Measurements from ENCODE around the gene LIM2.
A peak's percentile ranks its signal among the peaks of the same experiment; 100 is the strongest.

The LIM2 gene

DNA sequence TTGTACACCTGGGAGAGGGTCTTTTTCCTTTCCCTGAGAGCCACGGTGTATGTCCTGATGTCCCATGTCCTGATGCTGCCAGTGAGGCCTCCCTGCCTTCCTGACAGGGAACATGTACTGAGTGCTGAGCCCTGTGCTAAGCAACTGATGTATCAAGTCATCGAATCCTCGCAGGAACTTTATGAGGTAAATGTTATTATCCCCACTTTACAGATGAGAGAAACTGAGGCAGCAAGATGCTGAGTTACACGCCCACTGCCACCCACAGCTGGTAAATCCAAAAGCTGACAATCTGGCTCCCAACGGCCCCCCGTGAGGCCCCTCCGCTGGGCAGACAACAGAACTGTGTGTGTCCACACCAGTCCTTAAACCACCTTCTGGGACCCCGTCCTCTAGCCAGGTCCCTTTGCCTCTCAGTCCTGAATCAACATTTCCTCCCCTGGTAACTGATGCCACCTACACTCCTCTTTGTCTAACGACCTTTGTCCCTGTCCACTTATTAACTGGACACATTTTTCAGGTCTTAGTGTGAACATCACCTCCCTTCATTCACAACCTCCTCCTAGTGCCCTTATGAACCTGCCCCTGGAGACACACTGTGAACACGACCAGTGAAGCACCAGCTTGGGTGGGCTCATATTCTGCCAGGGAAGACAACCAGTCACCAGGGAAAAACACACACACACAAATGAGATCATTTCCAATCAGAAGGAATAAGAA, 40.4 kb downstream of the LIM2 start:
- no peak for DNase-seq
- Mint-ChIP-seq H3K36me3 (ENCODE audit: low read depth) (peaks cover 29% of the 10 kb centered on the region), H3K27ac (no peak overlapping the region), H3K27me3 (ENCODE audit: low read depth, poor library complexity) (peaks cover 8% of the 10 kb centered on the region), H3K4me3 (no peak overlapping the region), H3K4me1 (peaks cover 22% of the 10 kb centered on the region), H3K9me3 (no peaks in the 10 kb centered on the region)
- TF ChIP-seq, protein P1, sequence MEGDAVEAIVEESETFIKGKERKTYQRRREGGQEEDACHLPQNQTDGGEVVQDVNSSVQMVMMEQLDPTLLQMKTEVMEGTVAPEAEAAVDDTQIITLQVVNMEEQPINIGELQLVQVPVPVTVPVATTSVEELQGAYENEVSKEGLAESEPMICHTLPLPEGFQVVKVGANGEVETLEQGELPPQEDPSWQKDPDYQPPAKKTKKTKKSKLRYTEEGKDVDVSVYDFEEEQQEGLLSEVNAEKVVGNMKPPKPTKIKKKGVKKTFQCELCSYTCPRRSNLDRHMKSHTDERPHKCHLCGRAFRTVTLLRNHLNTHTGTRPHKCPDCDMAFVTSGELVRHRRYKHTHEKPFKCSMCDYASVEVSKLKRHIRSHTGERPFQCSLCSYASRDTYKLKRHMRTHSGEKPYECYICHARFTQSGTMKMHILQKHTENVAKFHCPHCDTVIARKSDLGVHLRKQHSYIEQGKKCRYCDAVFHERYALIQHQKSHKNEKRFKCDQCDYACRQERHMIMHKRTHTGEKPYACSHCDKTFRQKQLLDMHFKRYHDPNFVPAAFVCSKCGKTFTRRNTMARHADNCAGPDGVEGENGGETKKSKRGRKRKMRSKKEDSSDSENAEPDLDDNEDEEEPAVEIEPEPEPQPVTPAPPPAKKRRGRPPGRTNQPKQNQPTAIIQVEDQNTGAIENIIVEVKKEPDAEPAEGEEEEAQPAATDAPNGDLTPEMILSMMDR (IDR thresholded peaks at IDR 0.05): no peak

DNA sequence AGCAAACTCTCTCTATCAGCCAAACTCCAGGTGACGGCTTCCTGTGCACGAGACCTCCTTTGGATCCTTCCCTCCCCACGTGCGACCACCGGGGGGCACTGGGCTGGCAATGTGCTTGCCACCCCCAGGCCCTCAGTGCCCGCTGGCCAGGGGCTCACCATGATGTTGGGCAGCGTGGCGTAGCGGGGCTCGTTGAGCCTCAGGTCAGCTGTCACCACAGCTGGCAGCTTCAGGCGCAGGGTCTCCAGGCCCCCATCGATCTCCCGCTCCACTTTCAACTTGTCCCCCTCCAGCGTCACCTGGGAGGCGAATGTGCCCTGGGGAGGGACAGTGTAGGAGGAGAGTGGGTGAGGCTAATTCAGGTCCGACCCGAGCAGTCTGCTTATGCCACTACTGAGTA, 41.0 kb downstream of the LIM2 start:
- H3K4me1 Mint-ChIP-seq: peaks cover 22% of the 10 kb centered on the region
- H3K9me3 Mint-ChIP-seq: no peaks in the 10 kb centered on the region
- no peak for DNase-seq
- peaks cover 23% of the 10 kb centered on the region for H3K36me3 Mint-ChIP-seq (ENCODE audit: low read depth)
- H3K27ac Mint-ChIP-seq: no peak overlapping the region
- H3K4me3 Mint-ChIP-seq: no peak overlapping the region
- TF ChIP-seq, protein P1 (IDR thresholded peaks at IDR 0.05): no peak
- H3K27me3 Mint-ChIP-seq (ENCODE audit: low read depth, poor library complexity): peaks cover 12% of the 10 kb centered on the region

DNA sequence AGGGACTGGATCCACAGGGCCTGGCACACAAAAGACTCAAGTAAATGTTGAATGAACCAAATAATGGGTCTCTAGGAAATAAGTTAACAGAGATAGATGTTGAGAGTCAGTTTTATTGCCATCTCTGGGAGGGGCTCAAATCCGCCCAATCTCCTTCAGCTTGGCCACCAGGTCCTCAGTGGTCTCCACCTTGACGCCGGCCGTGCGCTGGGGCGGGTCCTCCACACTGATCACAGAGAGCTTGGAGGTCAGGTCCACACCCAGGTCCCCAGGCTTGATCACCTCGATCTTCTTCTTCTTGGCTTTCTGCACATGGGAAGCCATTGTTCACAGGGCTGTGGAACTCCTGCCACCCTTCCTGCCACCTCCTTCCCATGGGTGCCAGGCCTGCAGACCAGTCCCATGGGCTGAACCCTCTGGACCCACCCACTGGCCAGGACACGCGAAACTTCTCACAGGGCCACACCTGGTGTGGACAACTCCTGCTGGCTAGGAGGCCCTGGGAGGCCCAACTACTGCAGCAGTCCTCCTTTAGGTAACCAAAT, 42.6 kb downstream of the LIM2 start:
- peaks cover 32% of the 10 kb centered on the region for H3K4me1 Mint-ChIP-seq
- H3K36me3 Mint-ChIP-seq (ENCODE audit: low read depth): peaks cover 14% of the 10 kb centered on the region
- peaks cover 25% of the 10 kb centered on the region for H3K27me3 Mint-ChIP-seq (ENCODE audit: low read depth, poor library complexity)
- no peaks in the 10 kb centered on the region for H3K9me3 Mint-ChIP-seq
- no peak for DNase-seq
- peak overlapping the region; percentile 78 for H3K27ac Mint-ChIP-seq
- H3K4me3 Mint-ChIP-seq: no peak overlapping the region
- TF ChIP-seq, protein P1 (IDR thresholded peaks at IDR 0.05): no peak

DNA sequence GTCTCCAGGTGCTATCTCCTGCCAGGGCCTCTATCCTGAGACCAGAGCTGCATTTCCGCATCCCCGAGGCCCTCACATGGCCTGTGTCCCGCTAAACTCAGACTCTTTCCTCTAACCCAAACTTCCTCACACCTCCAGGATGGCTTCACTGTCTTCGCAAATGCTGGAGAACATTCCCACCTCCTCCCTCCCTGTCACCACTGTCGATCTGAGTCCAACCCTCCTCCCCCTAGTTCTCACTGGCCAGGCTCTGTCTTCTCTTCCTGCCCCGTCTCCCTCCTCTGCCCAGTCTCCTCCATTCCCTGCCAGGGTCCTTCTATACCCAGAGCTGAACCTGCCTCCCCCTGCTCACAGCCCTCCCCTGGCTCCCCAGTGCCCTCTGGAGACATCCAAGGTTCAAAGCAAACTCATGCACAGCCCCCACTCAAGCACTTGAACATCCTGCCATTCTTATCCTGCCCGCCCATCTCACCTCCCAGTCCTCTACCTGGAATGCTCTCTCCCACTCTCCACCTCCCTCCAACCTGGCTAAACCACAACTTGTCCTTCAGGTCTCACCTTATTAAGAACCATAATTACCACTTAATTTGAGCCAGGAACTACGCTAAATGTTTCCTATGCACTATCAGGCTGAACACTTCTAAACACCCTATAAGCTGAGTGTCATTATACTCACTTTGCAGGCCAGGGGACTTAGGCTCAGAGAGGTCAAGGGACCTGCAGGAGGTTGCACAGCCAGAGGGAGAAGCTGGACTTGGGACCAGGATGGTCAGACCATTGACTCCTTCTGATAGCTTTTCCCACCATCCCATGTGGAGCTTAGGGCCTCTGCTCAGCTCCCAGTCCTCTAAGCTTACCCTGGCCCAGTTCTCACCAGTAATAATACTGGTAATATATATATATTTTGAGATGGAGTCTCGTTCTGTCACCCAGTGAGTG, 44.9 kb downstream of the LIM2 start:
- Mint-ChIP-seq H3K27ac (peak overlapping the region; percentile 17), H3K4me3 (peak overlapping the region; percentile 71), H3K27me3 (ENCODE audit: low read depth, poor library complexity) (peaks cover 28% of the 10 kb centered on the region)

DNA sequence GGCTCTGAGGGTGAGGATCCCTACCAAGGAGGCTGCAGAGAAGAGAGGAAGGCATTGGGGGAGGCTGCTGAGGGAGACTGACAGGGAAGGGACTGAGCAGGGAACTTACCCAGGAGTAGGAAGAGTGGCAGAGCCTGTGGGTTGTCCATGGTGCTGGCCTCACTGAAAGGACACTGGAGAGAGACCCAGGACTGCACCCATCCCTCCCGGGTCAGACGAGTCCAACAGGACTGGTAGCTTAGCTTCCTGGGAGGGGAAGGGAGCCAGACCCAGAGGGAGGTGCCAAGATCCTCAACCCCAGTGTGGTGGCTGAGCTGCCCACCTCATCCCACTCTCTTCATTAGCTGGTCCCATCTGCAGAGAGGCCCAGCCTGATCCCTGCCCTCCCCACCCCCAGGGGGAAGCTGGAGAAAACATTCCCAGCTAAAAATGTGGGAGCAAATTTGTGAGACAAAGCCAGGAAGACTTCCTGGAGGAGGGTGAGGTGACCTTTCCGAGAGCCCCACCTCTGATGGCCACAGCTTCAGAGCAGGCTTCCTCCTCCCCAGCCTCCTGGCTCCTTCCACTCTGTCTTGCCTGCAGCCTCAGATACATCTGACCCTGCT, 45.7 kb downstream of the LIM2 start, which contains the start of gene VSIG10L:
VSIG10L (minus strand) TSS at position 164 of the 605 bp plus-strand sequence; CDS start at position 149, 15 bp downstream.
- H3K9me3 Mint-ChIP-seq: no peaks in the 10 kb centered on the region
- peak within 1 kb of the TSS; percentile 61 for H3K27ac Mint-ChIP-seq
- peaks cover 28% of the 10 kb centered on the region for H3K27me3 Mint-ChIP-seq (ENCODE audit: low read depth, poor library complexity)
- TF ChIP-seq, protein P1 (IDR thresholded peaks at IDR 0.05): no peak
- peaks cover 41% of the 10 kb centered on the region for H3K4me1 Mint-ChIP-seq
- H3K4me3 Mint-ChIP-seq: peak within 1 kb of the TSS; percentile 82
- H3K36me3 Mint-ChIP-seq (ENCODE audit: low read depth): peaks cover 9% of the 10 kb centered on the region
- DNase-seq: no peak

More for the DNA sequence above, 44.9 kb downstream of the LIM2 start:
- Mint-ChIP-seq H3K4me1 (peaks cover 45% of the 10 kb centered on the region), H3K36me3 (ENCODE audit: low read depth) (peaks cover 14% of the 10 kb centered on the region), H3K9me3 (no peaks in the 10 kb centered on the region)
- no peak for DNase-seq
- TF ChIP-seq, protein P1 (IDR thresholded peaks at IDR 0.05): no peak
